Posterior vena cava (tissue), 2 donors: ENCODE measurements around the gene SLC25A46. TPM values are rescaled to one million over a fixed set of nuclear protein-coding genes. Genes with fewer than 3 reads are reported as not detected.

ENCODE experiments used
- total RNA-seq, 2 donors: library from RNA; stranded (reverse); fragmentation: NEBNext Ultra II Directional; extraction: Animal tissue kit (Norgen Biotek cat#: 25700); gene quantifications; one replicate each; pipeline ENCODE4 v1.2.1, GENCODE V29; 2021
- donor health status: DM: yes; HTN: yes; CAD: no.
- donor health status: DM: yes; HTN: yes; CAD: no.

The SLC25A46 gene
- total RNA-seq, 2 donors from 2014 or later, result 41.1 to 41.4 TPM

Other genes with a start within 250 kb of the SLC25A46 start
- 1 to 10 TPM; 2.4 to 2.5 TPM for gene TMEM232, start 12.3 kb upstream of the SLC25A46 start, total RNA-seq